ENCODE data around the gene KCNAB1.

GRCh38 chr3:156522673-156523072 lies 402.3 kb downstream of the KCNAB1 start:
- TF ChIP-seq POLR2A (IDR thresholded peaks at IDR 0.05) = no peak
- TF ChIP-seq POLR2AphosphoS5 (IDR thresholded peaks at IDR 0.05) = no peak

Measured in suprapubic skin (tissue), 4 donors.